Stimulated activated effector memory CD8-positive, alpha-beta T cell treated with anti-CD3 and anti-CD28 coated beads, Interleukin-12 subunit alpha, Interleukin-12 subunit beta, amount 100 ng/mL, for 72 hours (primary cell): ENCODE measurements around the gene CCDC154.
A peak's percentile ranks its signal among the peaks of the same experiment; 100 is the strongest.
"Not testable (repeated sequence)": the region's sequence is repeated elsewhere in the genome, so short reads cannot be mapped to it uniquely, and the experiment has no call there.

Experiments
- ATAC-seq: fragments of 150-1000 bp; cut with Tn5 transposase; 2 replicates; pipeline ENCODE4 v1.10.0; 2021
- DNase-seq, 2 donors: peaks; one replicate each; pipeline ENCODE4 v3.0.0; 2021 to 2022; ENCODE audit warnings: low spot score in 2 of 2
- H3K27ac Mint-ChIP-seq: one replicate; pipeline ENCODE4 v1.8.0; 2022; ENCODE audit warnings: mild to moderate bottlenecking, mixed read lengths
- H3K36me3 Mint-ChIP-seq: one replicate; pipeline ENCODE4 v1.8.0; 2022; ENCODE audit warnings: mild to moderate bottlenecking, mixed read lengths
- H3K4me1 Mint-ChIP-seq: one replicate; pipeline ENCODE4 v1.8.0; 2022; ENCODE audit warnings: mixed read lengths
- H3K4me3 Mint-ChIP-seq: one replicate; pipeline ENCODE4 v1.8.0; 2022; ENCODE audit warnings: mild to moderate bottlenecking, mixed read lengths
- H3K9me3 Mint-ChIP-seq: one replicate; pipeline ENCODE4 v1.8.0; 2022; ENCODE audit warnings: mixed read lengths

CCDC154 gene

GRCh38 chr16:1478937-1479336 lies 34.6 kb upstream of the CCDC154 start:
- not testable (repeated sequence) for ATAC-seq, H3K4me3 Mint-ChIP-seq, DNase-seq, H3K27ac Mint-ChIP-seq, H3K36me3 Mint-ChIP-seq, H3K4me1 Mint-ChIP-seq, H3K9me3 Mint-ChIP-seq

- ATAC-seq (no peak), DNase-seq (no peak)
- Mint-ChIP-seq H3K4me3 (no peak overlapping the region), H3K4me1 (peaks cover 12% of the 10 kb centered on the region), H3K27ac (no peak overlapping the region), H3K36me3 (no peaks in the 10 kb centered on the region), H3K9me3 (no peaks in the 10 kb centered on the region)
These were observed 32.7 kb upstream of the CCDC154 start for GRCh38 chr16:1477033-1477432.

GRCh38 chr16:1475552-1476114 lies 31.3 kb upstream of the CCDC154 start:
- H3K4me3 Mint-ChIP-seq: peak overlapping the region; percentile 70
- H3K27ac Mint-ChIP-seq: peak overlapping the region; percentile 83
- H3K4me1 Mint-ChIP-seq: peaks cover 26% of the 10 kb centered on the region
- no peak for DNase-seq
- no peaks in the 10 kb centered on the region for H3K9me3 Mint-ChIP-seq
- no peaks in the 10 kb centered on the region for H3K36me3 Mint-ChIP-seq
- ATAC-seq: no peak

GRCh38 chr16:1474796-1475551 lies 30.6 kb upstream of the CCDC154 start, which contains the start of gene CLCN7:
Gene CLCN7 (minus strand): TSS chr16:1475028. CDS start chr16:1474974, 54 bp downstream.
- peak within 1 kb of the TSS; percentile 70 for H3K4me3 Mint-ChIP-seq
- DNase-seq (peak; percentile 87 to 94), ATAC-seq (peak; percentile 96)
- no peaks in the 10 kb centered on the region for H3K36me3 Mint-ChIP-seq
- H3K4me1 Mint-ChIP-seq: peaks cover 32% of the 10 kb centered on the region
- H3K9me3 Mint-ChIP-seq: no peaks in the 10 kb centered on the region
- peak within 1 kb of the TSS; percentile 83 for H3K27ac Mint-ChIP-seq

- Mint-ChIP-seq H3K27ac (peak overlapping the region; percentile 45), H3K4me1 (peaks cover 37% of the 10 kb centered on the region), H3K4me3 (peak overlapping the region; percentile 70), H3K36me3 (no peaks in the 10 kb centered on the region), H3K9me3 (no peaks in the 10 kb centered on the region)
- DNase-seq (peak in 1 of 2 donors; percentile 57), ATAC-seq (no peak)
These were observed 29.9 kb upstream of the CCDC154 start for GRCh38 chr16:1474082-1474795.

GRCh38 chr16:1472974-1473373 lies 28.6 kb upstream of the CCDC154 start:
- Mint-ChIP-seq H3K36me3 (peaks cover under 1% of the 10 kb centered on the region), H3K4me1 (peaks cover 37% of the 10 kb centered on the region), H3K9me3 (no peaks in the 10 kb centered on the region), H3K27ac (peak overlapping the region; percentile 43), H3K4me3 (peak overlapping the region; percentile 41)
- no peak for DNase-seq
- ATAC-seq: no peak

GRCh38 chr16:1471569-1472194 lies 27.3 kb upstream of the CCDC154 start:
- no peak overlapping the region for H3K4me3 Mint-ChIP-seq
- no peak for ATAC-seq
- peak overlapping the region; percentile 83 for H3K27ac Mint-ChIP-seq
- H3K36me3 Mint-ChIP-seq: peaks cover 6% of the 10 kb centered on the region
- no peaks in the 10 kb centered on the region for H3K9me3 Mint-ChIP-seq
- peaks cover 48% of the 10 kb centered on the region for H3K4me1 Mint-ChIP-seq
- DNase-seq: no peak

- Mint-ChIP-seq H3K4me1 (peaks cover 48% of the 10 kb centered on the region), H3K9me3 (no peaks in the 10 kb centered on the region), H3K27ac (peak overlapping the region; percentile 83), H3K4me3 (no peak overlapping the region), H3K36me3 (peaks cover 6% of the 10 kb centered on the region)
- no peak for DNase-seq
- no peak for ATAC-seq
These were observed 26.3 kb upstream of the CCDC154 start for GRCh38 chr16:1470481-1471251.

- DNase-seq (no peak), ATAC-seq (no peak)
- Mint-ChIP-seq H3K27ac (peak overlapping the region; percentile 83), H3K4me1 (peaks cover 48% of the 10 kb centered on the region), H3K4me3 (no peak overlapping the region), H3K36me3 (peaks cover 6% of the 10 kb centered on the region), H3K9me3 (no peaks in the 10 kb centered on the region)
These were observed 25.4 kb upstream of the CCDC154 start for GRCh38 chr16:1469693-1470201.

- not testable (repeated sequence) for H3K9me3 Mint-ChIP-seq, H3K4me3 Mint-ChIP-seq, H3K36me3 Mint-ChIP-seq
These were observed 24.8 kb upstream of the CCDC154 start for GRCh38 chr16:1469141-1469540.

GRCh38 chr16:1468426-1468810 lies 24.1 kb upstream of the CCDC154 start:
- ATAC-seq (no peak), DNase-seq (no peak)
- H3K9me3 Mint-ChIP-seq: no peaks in the 10 kb centered on the region
- H3K4me3 Mint-ChIP-seq: no peak overlapping the region
- H3K36me3 Mint-ChIP-seq: peaks cover 12% of the 10 kb centered on the region
- H3K27ac Mint-ChIP-seq: peak overlapping the region; percentile 78
- peaks cover 48% of the 10 kb centered on the region for H3K4me1 Mint-ChIP-seq

More at GRCh38 chr16:1469141-1469540, 24.8 kb upstream of the CCDC154 start:
- not testable (repeated sequence) for ATAC-seq, DNase-seq
- peak overlapping the region; percentile 83 for H3K27ac Mint-ChIP-seq
- peaks cover 48% of the 10 kb centered on the region for H3K4me1 Mint-ChIP-seq

GRCh38 chr16:1466968-1467521 lies 22.7 kb upstream of the CCDC154 start:
- ATAC-seq: no peak
- H3K4me1 Mint-ChIP-seq: peaks cover 36% of the 10 kb centered on the region
- DNase-seq: no peak
- H3K27ac Mint-ChIP-seq: peak overlapping the region; percentile 78
- peaks cover 21% of the 10 kb centered on the region for H3K36me3 Mint-ChIP-seq
- no peaks in the 10 kb centered on the region for H3K9me3 Mint-ChIP-seq
- no peak overlapping the region for H3K4me3 Mint-ChIP-seq

GRCh38 chr16:1466054-1466453 lies 21.7 kb upstream of the CCDC154 start:
- ATAC-seq (no peak), DNase-seq (no peak)
- Mint-ChIP-seq H3K4me1 (peaks cover 26% of the 10 kb centered on the region), H3K36me3 (peaks cover 31% of the 10 kb centered on the region), H3K9me3 (no peaks in the 10 kb centered on the region), H3K4me3 (no peak overlapping the region), H3K27ac (no peak overlapping the region)

GRCh38 chr16:1465567-1465915 lies 21.2 kb upstream of the CCDC154 start:
- DNase-seq (no peak), ATAC-seq (no peak)
- Mint-ChIP-seq H3K27ac (no peak overlapping the region), H3K4me1 (peaks cover 21% of the 10 kb centered on the region), H3K36me3 (peaks cover 35% of the 10 kb centered on the region), H3K9me3 (no peaks in the 10 kb centered on the region), H3K4me3 (no peak overlapping the region)
